Sigmoid colon (tissue), 7 donors: Measurements from ENCODE around the gene VPS13C. TPM values are rescaled to one million over a fixed set of nuclear protein-coding genes. Genes with fewer than 3 reads are reported as not detected.

Experiments
- DNase-seq: peaks from one replicate; pipeline ENCODE4 v3.0.0-alpha.2; 2019
- H3K27ac ChIP-seq, 4 donors: fragments of 200-600 bp; sonication (generic); one replicate each; pipeline ENCODE4 v1.5.1; 2016 to 2019; ENCODE audit warnings: mild to moderate bottlenecking in 1 of 4
- H3K27me3 ChIP-seq, 3 donors: fragments of 200-600 bp; sonication (generic); one replicate each; pipeline ENCODE4 v1.5.1; 2019; ENCODE audit warnings: mild to moderate bottlenecking in 1 of 3
- H3K36me3 ChIP-seq, 4 donors: fragments of 200-600 bp; sonication (generic); one replicate each; pipeline ENCODE4 v1.5.1; 2016 to 2019
- H3K4me1 ChIP-seq, 4 donors: fragments of 200-600 bp; sonication (generic); one replicate each; pipeline ENCODE4 v1.5.1; 2017 to 2019
- H3K4me3 ChIP-seq, 4 donors: fragments of 200-600 bp; sonication (generic); one replicate each; pipeline ENCODE4 v1.5.1; 2017 to 2019; ENCODE audit warnings: mild to moderate bottlenecking in 2 of 4, moderate library complexity in 1 of 4
- H3K9me3 ChIP-seq, 4 donors: fragments of 200-600 bp in 3 of 4; sonication (generic) in 3 of 4; one replicate each; pipeline versions ENCODE4 v1.5.1 to v1.6.1; 2013 to 2019
- EP300 ChIP-seq, 4 donors: sonication (generic); formaldehyde crosslinking; IDR thresholded peaks; one replicate each; pipeline ENCODE4 v1.6.1; 2017; ENCODE audit warnings: antibody characterized with exemption in 4 of 4
- POLR2A ChIP-seq, 2 donors: fragments of 450-650 bp; IDR thresholded peaks; one replicate each; pipeline ENCODE4 v1.6.1; 2016; ENCODE audit warnings: antibody characterized with exemption in 2 of 2, mild to moderate bottlenecking in 2 of 2, moderate library complexity in 2 of 2
- POLR2AphosphoS5 ChIP-seq, 4 donors: sonication (generic); formaldehyde crosslinking; IDR thresholded peaks; one replicate each; pipeline ENCODE4 v1.6.1; 2017; ENCODE audit warnings: antibody characterized with exemption in 4 of 4
- WGBS, 2 donors: extraction: QIAGEN DNeasy Blood & Tissue Kit; methylation state at CpG; one replicate each; pipeline ENCODE4 v1.1.7; 2013; 5-methylcytosine and 5-hydroxymethylcytosine counted together
- intact Hi-C: fragments of 100-400 bp; cut with DNase I; formaldehyde crosslinking; loops from one replicate; pipeline ENCODE4 v1.15.1; 2023
- polyA plus RNA-seq, 3 donors: library from polyadenylated mRNA; stranded (reverse); fragments of 200-250 nt; gene quantifications; one replicate each; pipeline ENCODE4 v1.2.3, GENCODE V29; 2013
- total RNA-seq, 4 donors: library from RNA; depleted of rRNA; stranded (reverse); fragments of >200 nt; gene quantifications; one replicate each; pipeline ENCODE4 v1.1.0, GENCODE V29; 2016
- TF ChIP-seq, protein P1 (sequence below), 4 experiments: fragments of 450-650 bp in 3 of 4; fragments of 200-600 bp in 1 of 4; IDR thresholded peaks; one replicate each; pipeline ENCODE4 v1.5.1; 2016 to 2019; ENCODE audit warnings: antibody characterized with exemption in 4 of 4, mild to moderate bottlenecking in 3 of 4, moderate library complexity in 2 of 4
- donor health status: healthy with polysubstance abuse.
- donor health status: Bipolar disorder and iron deficiency.
- donor health status: healthy.

Gene VPS13C
- total and polyA plus RNA-seq, 7 donors: 2.1 to 112 (median 71.5) TPM

DNA sequence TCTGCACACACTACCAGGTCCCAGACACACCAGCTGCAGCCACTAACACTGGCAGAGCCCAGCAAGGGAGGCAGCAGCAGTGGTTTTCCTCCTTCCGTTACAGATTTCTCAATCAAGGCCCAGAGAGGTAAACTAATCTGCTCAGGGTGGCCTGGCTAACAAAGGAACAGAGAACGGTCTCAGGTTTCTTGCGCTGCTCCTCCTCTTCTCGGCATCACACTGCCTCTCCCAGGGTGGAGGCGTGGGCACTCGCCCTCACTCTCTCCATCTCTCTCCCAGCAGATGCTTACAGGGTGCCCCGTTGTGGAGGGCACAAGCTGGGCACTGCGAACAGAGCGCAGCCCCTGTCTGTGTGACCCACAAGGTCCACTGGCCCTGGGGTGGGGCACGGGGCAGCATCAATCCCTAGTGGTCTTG, 228.7 kb downstream of the VPS13C start:
- intact Hi-C loops: loop anchor here (5.0 to 10.0 kb wide), 2 partner anchors 767 to 1244 kb away; no protein-coding TSS in a partner anchor
- DNase-seq: no peak
- H3K36me3 ChIP-seq: no peaks in the 10 kb centered on the region
- H3K27me3 ChIP-seq: no peaks in the 10 kb centered on the region
- TF ChIP-seq POLR2AphosphoS5 (IDR thresholded peaks at IDR 0.05) (no peak), EP300 (IDR thresholded peaks at IDR 0.05) (no peak), POLR2A (IDR thresholded peaks at IDR 0.05) (no peak)
- TF ChIP-seq, protein P1, sequence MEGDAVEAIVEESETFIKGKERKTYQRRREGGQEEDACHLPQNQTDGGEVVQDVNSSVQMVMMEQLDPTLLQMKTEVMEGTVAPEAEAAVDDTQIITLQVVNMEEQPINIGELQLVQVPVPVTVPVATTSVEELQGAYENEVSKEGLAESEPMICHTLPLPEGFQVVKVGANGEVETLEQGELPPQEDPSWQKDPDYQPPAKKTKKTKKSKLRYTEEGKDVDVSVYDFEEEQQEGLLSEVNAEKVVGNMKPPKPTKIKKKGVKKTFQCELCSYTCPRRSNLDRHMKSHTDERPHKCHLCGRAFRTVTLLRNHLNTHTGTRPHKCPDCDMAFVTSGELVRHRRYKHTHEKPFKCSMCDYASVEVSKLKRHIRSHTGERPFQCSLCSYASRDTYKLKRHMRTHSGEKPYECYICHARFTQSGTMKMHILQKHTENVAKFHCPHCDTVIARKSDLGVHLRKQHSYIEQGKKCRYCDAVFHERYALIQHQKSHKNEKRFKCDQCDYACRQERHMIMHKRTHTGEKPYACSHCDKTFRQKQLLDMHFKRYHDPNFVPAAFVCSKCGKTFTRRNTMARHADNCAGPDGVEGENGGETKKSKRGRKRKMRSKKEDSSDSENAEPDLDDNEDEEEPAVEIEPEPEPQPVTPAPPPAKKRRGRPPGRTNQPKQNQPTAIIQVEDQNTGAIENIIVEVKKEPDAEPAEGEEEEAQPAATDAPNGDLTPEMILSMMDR (IDR thresholded peaks at IDR 0.05): no peak
- H3K4me1 ChIP-seq: peaks cover 0 to 5% (median 0%) of the 10 kb centered on the region in 4 donors
- no peak overlapping the region for H3K27ac ChIP-seq
- no peaks in the 10 kb centered on the region for H3K9me3 ChIP-seq
- no peak overlapping the region for H3K4me3 ChIP-seq
- 79 to 90% methylated on average over 10 of the region's 10 CpGs for WGBS, 2 donors

DNA sequence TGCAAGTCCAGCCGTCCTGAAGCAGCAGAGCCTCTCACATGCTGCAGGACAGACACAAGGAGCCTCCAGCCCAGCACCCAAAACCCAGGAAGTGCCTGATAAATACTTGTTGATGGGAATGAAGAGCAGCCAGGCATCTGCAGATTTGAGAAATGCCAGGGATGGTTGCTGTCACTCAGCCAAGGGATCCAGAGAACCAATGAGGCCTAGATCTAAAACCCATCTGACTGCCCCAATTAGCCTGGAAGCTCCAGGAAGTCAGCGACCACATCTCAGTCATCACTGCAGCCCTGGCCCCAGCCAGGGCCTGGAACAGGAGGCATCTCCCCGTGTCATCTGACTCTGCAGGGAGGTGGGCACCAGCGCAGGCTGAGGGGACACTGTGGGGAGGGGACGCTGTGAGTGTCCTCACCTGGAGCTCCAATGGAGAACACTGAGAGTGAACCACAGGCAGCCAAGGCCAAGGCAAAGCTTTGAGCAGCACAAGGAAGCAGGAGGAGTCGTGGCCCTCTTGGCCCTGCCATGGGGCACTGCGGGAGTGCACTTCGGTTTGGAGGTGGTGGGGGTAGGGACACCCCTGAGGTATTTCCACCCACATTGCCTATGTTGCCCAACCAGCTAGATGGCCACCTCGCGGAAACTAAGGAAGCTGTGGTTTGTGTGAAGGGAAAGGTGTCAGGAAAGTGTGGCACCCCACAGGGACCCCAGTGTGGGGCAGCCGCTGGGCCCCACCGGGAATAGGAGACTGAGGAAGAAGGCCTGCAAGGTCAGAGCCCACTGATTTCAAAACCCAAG, 229.5 kb downstream of the VPS13C start:
- intact Hi-C loops: loop anchor here (5.0 to 10.0 kb wide), 2 partner anchors 766 to 1243 kb away; no protein-coding TSS in a partner anchor
- DNase-seq: no peak
- Histone ChIP-seq H3K4me3 (no peak overlapping the region), H3K36me3 (no peaks in the 10 kb centered on the region), H3K27me3 (no peaks in the 10 kb centered on the region), H3K4me1 (peaks cover 0 to 2% (median 0%) of the 10 kb centered on the region in 4 donors), H3K27ac (no peak overlapping the region), H3K9me3 (no peaks in the 10 kb centered on the region)
- TF ChIP-seq POLR2A (IDR thresholded peaks at IDR 0.05) (no peak), EP300 (IDR thresholded peaks at IDR 0.05) (no peak), POLR2AphosphoS5 (IDR thresholded peaks at IDR 0.05) (no peak)
- TF ChIP-seq, protein P1 (IDR thresholded peaks at IDR 0.05): no peak
- 62 to 88% methylated on average over 12 of the region's 12 CpGs for WGBS, 2 donors

DNA sequence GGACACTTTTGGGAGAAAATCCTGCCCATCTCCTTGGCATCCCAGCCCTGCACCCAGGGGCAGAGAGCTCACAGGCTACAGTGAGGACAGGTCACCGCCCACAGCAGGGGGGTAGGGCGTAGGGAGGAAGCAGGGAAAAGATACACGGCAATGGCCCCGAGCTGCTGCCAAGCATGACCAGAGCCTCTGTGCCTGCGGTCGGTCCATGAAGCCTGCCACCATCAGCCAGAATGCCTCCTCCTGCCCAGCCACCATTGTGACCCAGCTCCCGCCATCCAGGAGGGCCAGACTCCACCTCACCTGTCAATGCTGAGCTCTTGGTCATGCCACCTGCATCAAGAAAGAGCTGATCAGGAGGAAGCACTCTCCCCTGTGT, 230.7 kb downstream of the VPS13C start:
- intact Hi-C loops: no loop called here
- no peaks in the 10 kb centered on the region for H3K9me3 ChIP-seq
- no peaks in the 10 kb centered on the region for H3K36me3 ChIP-seq
- H3K27ac ChIP-seq: no peak overlapping the region
- TF ChIP-seq POLR2A (IDR thresholded peaks at IDR 0.05): no peak
- TF ChIP-seq EP300 (IDR thresholded peaks at IDR 0.05): no peak
- TF ChIP-seq, protein P1 (IDR thresholded peaks at IDR 0.05): no peak
- no peak for TF ChIP-seq POLR2AphosphoS5 (IDR thresholded peaks at IDR 0.05)
- WGBS, 2 donors: 83 to 88% methylated on average over 7 of the region's 7 CpGs
- H3K27me3 ChIP-seq: no peaks in the 10 kb centered on the region
- H3K4me1 ChIP-seq: no peaks in the 10 kb centered on the region
- no peak overlapping the region for H3K4me3 ChIP-seq
- no peak for DNase-seq

DNA sequence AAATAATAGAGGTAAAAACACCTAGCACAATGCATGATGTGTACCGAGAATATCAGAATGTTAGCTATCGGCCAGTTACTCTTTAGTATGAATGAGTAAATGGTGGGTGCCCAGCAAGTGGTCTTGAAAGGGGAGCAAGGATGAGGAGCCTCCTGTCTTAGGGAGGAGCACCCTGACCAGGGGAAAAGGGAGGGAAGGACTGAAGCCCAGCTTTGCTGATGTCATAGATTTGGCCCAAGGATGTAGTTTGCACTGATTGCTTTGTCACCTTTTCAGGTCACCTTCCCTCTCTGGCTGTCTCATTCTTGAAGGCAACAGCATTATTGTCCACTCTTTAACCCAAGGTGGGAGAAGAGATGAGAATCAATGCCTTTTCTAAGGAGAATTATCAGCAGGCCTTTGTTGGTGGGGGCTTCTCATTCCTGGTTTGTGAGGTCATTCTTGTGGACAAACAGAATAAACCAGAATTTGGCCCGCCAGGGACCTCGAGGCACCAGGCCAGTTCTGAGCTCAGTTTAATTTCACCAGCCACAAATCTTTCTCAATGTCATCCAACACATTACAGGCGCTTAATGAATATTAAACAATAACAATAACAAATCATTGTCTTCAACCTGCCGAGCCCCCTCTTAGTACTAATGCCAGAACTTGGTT, 231.3 kb downstream of the VPS13C start:
- no peaks in the 10 kb centered on the region for H3K9me3 ChIP-seq
- no peak overlapping the region for H3K27ac ChIP-seq
- no peak overlapping the region for H3K4me3 ChIP-seq
- no peaks in the 10 kb centered on the region for H3K27me3 ChIP-seq
- WGBS, 2 donors: 79 to 84% methylated on average over 6 of the region's 6 CpGs
- no peak for DNase-seq
- no peaks in the 10 kb centered on the region for H3K4me1 ChIP-seq
- no peaks in the 10 kb centered on the region for H3K36me3 ChIP-seq
- intact Hi-C loops: no loop called here
- TF ChIP-seq, protein P1 (IDR thresholded peaks at IDR 0.05): no peak
- no peak for TF ChIP-seq EP300 (IDR thresholded peaks at IDR 0.05)
- TF ChIP-seq POLR2AphosphoS5 (IDR thresholded peaks at IDR 0.05): no peak
- TF ChIP-seq POLR2A (IDR thresholded peaks at IDR 0.05): no peak
